GM18870 (cell line): ENCODE results near the gene HIF1AN.

Experiments used
- ATAC-seq: cut with Tn5 transposase; IDR thresholded peaks from one replicate; pipeline ENCODE4 v1.9.1; 2021; ENCODE audit warnings: moderate library complexity; ENCODE audit not compliant: unreplicated experiment

The HIF1AN gene

GRCh38 chr10:100535715-100536353 is at the start of gene HIF1AN:
TSS of gene HIF1AN (plus strand) at chr10:100535943. CDS start at chr10:100535959, 16 bp downstream.
- peak; percentile 94 for ATAC-seq

DNA sequence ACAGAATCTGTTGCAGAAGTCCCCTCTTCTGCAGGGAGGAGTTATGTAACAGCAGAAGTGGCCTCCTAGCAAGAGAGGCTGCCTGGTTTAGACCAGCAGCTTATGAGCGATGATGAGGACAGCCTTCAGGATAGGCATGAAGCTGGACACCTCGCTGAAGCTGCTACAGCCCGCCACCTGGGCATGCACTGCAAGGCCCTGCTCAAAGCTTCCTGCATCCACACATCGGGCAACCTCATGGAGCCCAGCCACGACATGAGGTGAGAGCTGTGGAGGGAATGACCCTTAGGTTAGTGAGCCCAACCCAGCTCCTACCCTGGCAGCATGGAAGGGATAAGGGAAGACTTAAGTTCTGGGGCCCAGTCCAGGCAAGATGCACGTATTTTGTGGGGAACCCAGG is 48.2 kb upstream of the HIF1AN start:
- no peak for ATAC-seq

- no peak for ATAC-seq
Measured at GRCh38 chr10:100489396-100489795, 46.3 kb upstream of the HIF1AN start.

DNA sequence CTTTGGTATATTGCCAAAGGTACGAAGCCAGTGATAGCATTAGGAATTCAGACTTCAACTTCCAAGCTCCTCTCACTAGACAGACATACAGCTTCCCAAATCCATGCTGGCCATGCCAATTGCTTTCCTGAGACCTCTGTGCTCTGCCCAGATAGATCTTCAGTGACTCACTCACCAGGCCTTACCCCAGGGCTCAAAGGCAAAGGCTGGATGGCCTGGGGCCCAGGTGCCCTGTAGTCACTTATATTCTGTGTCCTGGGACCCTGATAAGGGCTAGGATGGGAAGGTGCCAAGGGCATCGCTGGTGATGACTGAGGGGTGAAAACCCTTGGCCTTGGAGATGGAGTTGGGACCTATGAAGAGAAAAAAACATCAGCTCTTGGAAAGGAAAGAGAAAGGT is 45.2 kb upstream of the HIF1AN start:
- no peak for ATAC-seq

DNA sequence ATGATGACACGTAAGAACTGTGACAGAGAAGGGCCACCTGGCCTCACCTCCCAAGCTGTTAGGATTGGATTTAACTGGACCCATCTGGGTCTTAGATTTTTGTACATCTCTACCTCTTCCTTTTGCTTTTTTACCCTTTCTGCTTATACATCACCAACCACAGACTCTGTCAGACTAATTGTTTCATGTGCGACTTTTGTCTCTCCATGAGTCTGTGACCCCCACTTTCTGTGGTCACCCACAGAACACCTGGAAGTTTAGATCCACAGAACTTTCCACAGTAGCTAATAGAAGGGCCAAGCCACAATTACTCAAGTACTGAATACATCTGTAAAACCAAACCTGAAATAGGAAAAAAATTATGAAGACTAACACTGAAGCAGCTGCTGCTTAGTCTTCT is 39.2 kb upstream of the HIF1AN start:
- ATAC-seq: no peak

- ATAC-seq: no peak
Measured at GRCh38 chr10:100498059-100498458, 37.7 kb upstream of the HIF1AN start.

DNA sequence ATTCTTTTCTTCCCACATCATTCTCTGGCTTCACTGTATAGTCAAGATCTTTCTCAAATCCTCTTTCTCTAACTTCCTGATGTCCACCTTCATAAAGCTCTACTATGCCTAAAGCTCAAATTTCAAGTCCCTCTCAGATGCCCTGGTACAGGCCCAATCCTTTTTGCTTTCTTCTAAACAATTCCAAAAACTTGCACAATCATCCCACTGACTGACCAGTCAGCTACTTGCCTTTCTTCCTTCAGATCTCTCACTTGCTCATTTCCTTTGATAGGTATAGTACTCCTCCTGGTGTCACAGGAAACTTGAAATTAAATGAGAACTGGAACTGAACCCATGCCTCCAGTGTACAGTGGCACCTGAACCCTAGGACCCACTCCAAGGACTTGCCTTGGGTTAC is 34.3 kb upstream of the HIF1AN start:
- no peak for ATAC-seq

DNA sequence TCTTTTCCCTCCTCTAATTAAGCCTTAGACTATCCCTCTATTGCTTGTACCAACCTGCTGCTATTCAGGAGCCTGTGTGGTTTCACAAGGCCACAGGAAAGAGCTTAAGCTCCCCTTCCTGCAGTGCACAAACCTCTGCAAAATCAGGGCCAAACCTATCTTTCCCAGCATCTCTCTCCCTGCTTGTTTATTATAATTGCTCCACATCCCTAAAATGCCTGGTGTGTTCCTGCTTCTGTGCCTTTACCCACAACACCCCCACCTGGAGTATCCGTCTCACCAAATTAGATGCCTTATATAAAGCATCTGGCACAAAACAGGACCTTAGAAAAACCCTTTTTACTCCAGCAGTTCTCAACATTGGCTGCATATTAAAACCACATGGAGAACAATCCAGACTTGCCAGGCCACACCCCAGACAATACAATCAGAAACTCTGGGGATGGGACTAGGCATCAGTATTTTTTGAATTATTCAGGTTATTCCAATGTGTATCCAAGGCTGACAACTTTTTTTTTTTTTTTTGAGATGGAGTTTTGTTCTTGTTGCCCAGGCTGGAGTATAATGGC is 32.7 kb upstream of the HIF1AN start:
- ATAC-seq: no peak

DNA sequence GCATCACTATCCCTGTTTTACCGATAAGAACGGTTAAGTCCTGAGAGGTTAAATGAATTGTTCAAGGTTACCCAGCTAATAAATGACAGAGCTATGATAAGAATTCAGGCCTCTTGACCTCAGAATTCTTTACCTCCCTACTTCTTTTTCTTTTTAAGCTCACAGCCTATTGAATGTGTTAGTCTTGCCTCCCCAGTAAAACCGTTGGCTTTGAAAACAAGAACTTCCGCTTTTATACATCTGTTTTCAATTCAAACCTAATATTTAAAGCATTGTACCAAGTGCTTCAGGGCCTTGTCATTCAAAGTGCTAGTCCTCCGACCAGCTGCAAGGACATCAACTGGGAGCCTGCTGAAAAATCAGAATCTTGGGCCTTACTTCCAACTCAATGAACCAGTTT is 31.6 kb upstream of the HIF1AN start:
- no peak for ATAC-seq

GRCh38 chr10:100505164-100505563 is 30.6 kb upstream of the HIF1AN start:
- ATAC-seq: no peak

GRCh38 chr10:100506596-100507356 is 29.0 kb upstream of the HIF1AN start:
- no peak for ATAC-seq

- no peak for ATAC-seq
Measured at GRCh38 chr10:100507357-100507732, 28.4 kb upstream of the HIF1AN start.

DNA sequence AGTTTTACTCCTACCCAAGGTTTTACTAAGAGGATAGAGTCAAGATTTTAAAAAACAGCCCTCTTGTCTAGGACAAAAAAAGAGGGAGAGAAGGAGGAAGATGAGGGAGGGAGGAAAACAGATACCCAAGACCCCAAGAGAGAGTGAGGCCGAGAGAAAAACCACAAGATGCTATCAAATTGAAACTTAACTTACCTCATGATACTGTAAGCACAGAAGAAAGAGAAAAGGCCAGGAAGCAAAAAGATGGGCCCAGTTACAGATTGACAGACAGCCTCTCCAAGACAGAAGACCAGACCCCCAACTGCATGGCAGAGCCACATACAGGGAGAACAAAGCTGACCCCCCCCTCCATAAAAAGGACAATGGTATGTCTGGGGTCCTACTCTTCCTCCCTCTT is 27.5 kb upstream of the HIF1AN start:
- ATAC-seq: no peak

GRCh38 chr10:100508691-100509150 is 27.0 kb upstream of the HIF1AN start:
- no peak for ATAC-seq

DNA sequence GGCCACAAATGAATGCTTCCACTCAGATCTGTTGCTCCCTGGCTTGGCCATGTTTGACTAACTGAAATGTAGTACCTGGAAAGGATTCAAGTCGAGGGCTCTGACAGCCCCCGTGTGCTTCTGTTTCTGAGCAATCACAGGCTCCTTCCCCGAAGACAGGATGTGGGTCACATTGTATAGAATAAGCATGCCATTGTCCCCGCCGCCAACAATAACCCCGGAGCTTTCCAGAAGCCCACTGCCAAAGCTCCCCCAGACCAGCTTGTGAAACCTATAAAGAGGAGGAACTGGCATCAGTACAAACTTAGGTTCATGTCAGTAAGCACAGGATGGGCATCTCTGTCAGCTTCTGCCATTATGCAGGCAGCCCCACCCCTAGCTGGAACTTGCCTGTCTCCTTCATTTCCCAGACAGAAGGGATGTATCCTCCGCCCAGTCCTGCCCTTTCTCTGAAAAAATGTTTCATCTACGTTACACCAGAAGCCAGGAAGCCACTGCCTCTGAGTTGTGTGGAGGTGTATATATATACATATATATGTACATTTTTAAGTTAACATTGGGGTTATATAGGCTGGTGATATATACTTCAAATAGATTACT is 26.4 kb upstream of the HIF1AN start:
- no peak for ATAC-seq

GRCh38 chr10:100510533-100511308 is 25.0 kb upstream of the HIF1AN start:
- ATAC-seq: no peak

DNA sequence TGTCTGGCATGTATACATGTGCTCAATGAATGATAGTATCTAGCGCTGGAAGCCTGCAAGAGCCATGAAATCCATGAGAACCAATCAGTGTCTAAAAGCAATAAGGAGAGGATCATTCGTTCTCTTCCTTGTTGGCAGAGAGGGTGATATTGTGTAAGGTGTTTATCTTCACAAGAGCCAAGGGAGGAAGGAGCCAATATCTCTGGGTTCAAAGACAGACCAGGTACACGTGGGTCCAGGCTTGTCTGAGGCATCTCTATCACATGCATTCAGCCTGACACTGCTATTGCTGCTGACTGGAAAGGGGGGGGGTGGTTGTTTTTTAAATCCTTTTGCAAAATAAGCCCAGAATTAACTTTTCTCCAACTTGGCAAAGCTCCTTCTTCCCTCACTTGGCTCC is 20.1 kb upstream of the HIF1AN start:
- ATAC-seq: no peak

DNA sequence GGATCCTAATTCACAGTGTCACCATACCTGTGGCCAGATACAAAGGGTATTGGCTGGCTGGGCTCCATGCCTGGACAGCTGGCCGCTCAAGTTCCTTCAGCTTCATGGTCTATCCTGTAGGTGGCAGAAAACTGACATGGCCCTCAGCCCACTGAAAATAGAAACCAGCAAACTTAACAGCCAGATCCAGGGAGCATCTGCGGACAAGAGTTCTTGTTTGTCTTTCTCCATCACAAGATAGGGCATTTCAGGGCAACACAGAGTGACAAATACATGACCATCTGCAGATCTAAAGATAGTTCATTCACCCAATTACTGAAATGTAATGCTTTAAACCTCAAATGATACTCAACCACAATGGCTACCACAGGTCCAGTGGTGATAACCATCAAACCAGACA is 18.9 kb upstream of the HIF1AN start:
- no peak for ATAC-seq

DNA sequence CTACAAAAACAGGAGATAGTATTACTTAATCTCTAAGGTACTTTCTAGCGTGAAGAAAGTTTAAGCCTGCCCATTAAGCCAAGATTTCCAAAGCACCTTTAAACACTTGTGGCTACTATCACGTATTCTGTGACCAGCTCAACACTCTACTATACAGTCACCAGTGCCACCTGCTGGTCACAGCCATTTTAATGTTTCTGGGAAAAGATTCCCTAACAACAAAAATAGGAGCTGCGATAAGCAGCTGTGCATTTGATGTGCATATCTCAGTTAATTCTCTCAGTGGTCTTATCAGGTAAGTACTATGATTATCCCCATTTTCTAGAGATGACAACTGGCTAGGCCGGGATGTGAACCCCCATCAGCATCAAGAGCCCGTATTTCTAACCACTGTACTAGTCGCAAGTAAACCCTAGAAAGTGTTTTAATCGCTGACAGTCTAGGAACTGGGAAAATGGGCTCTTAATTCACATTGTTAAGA is 16.9 kb upstream of the HIF1AN start:
- no peak for ATAC-seq

DNA sequence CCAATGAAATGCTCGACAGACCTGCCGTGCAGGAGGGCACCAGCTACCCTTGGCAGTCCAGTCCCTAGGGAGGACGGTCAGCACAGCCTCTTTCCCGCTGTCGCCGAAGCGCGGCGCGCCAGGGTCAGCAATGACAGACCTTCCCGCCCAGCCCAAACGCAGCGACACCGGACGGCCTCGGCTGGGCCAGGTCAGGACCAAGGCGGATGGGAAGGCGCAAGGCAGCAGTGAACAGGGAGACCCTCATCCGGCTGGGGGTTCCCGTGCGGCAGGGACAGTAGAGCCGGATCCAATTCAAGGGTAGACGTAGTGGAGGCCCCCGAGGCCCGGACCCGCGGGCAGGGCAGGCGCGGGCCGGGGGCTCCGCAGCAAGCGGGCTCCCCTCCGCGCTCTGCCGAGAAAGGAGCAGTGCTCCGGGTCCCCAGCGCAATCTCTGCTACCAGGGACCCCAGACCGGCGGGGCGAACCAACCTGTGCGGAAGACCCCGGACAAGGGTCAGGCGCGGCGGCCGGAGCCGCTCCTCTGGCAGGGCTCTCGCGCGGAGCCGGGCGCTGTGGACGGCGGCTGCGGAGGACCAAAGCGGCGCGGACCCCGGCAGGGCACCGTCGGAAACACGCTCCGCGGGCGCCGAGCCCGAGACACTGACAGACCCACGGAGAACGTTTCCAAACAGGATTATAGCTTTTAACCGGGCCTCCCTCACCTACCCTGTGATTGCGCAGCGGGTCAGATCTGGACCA is 16.3 kb upstream of the HIF1AN start, which contains the start of gene SEC31B:
SEC31B (minus strand) TSS at position 551 of the 741 bp plus-strand sequence. CDS start 2,909 bp downstream, outside the sequence.
- no peak for ATAC-seq
